Chondrocyte (in vitro differentiated cells): ENCODE results near the gene EYS. TPM values are rescaled to one million over a fixed set of nuclear protein-coding genes. Genes with fewer than 3 reads are reported as not detected.

Experiments used
- DNase-seq: peaks from one replicate; pipeline ENCODE4 v3.0.0; 2021; ENCODE audit warnings: mixed read lengths, low spot score
- H3K27ac Mint-ChIP-seq: one replicate; pipeline ENCODE4 v1.8.0; 2021; ENCODE audit warnings: mild to moderate bottlenecking, moderate library complexity, mixed read lengths; ENCODE audit not compliant: unreplicated experiment
- H3K27me3 Mint-ChIP-seq: 2 replicates; pipeline ENCODE4 v1.8.0; 2021; ENCODE audit warnings: low read depth, mixed read lengths
- H3K36me3 Mint-ChIP-seq: 2 replicates; pipeline ENCODE4 v1.8.0; 2021; ENCODE audit warnings: low read depth, mixed read lengths
- H3K4me1 Mint-ChIP-seq: 2 replicates; pipeline ENCODE4 v1.8.0; 2021; ENCODE audit warnings: low read depth, mild to moderate bottlenecking, mixed read lengths
- H3K4me3 Mint-ChIP-seq: one replicate; pipeline ENCODE4 v1.8.0; 2021; ENCODE audit warnings: mild to moderate bottlenecking, moderate library complexity, mixed read lengths; ENCODE audit not compliant: unreplicated experiment
- H3K9me3 Mint-ChIP-seq: 2 replicates; pipeline ENCODE4 v1.8.0; 2021; ENCODE audit warnings: low read depth, mixed read lengths
- CTCF ChIP-seq: fragments of 200-600 bp; sonication (generic); IDR thresholded peaks from 2 replicates; pipeline ENCODE4 v1.5.0; 2021; ENCODE audit warnings: antibody characterized with exemption, mild to moderate bottlenecking, moderate library complexity
- total RNA-seq: library from RNA; stranded (reverse); gene quantifications from 3 replicates; pipeline ENCODE4 v1.2.1, GENCODE V29; 2021

Gene EYS
- total RNA-seq, 1 donor from 2014 or later: not detected

GRCh38 chr6:64170316-64170715, 1536.7 kb downstream of the EYS start:
- no peak for TF ChIP-seq CTCF
- no peak overlapping the region for H3K27ac Mint-ChIP-seq
- no peaks in the 10 kb centered on the region for H3K9me3 Mint-ChIP-seq
- H3K4me1 Mint-ChIP-seq: no peaks in the 10 kb centered on the region
- DNase-seq: no peak
- peaks cover 10% of the 10 kb centered on the region for H3K27me3 Mint-ChIP-seq
- no peaks in the 10 kb centered on the region for H3K36me3 Mint-ChIP-seq
- H3K4me3 Mint-ChIP-seq: no peak overlapping the region

GRCh38 chr6:64160486-64160885, 1546.5 kb downstream of the EYS start:
- TF ChIP-seq CTCF: no peak
- no peaks in the 10 kb centered on the region for H3K9me3 Mint-ChIP-seq
- no peak overlapping the region for H3K4me3 Mint-ChIP-seq
- H3K27me3 Mint-ChIP-seq: peaks cover 9% of the 10 kb centered on the region
- no peaks in the 10 kb centered on the region for H3K4me1 Mint-ChIP-seq
- no peak for DNase-seq
- H3K27ac Mint-ChIP-seq: no peak overlapping the region
- no peaks in the 10 kb centered on the region for H3K36me3 Mint-ChIP-seq

GRCh38 chr6:64155063-64155462, 1552.0 kb downstream of the EYS start:
- TF ChIP-seq CTCF: no peak
- no peaks in the 10 kb centered on the region for H3K36me3 Mint-ChIP-seq
- no peak overlapping the region for H3K4me3 Mint-ChIP-seq

GRCh38 chr6:64146876-64147275, 1560.2 kb downstream of the EYS start:
- Mint-ChIP-seq H3K27me3 (peaks cover 7% of the 10 kb centered on the region), H3K4me1 (no peaks in the 10 kb centered on the region), H3K27ac (no peak overlapping the region), H3K36me3 (no peaks in the 10 kb centered on the region), H3K9me3 (no peaks in the 10 kb centered on the region), H3K4me3 (no peak overlapping the region)
- no peak for DNase-seq
- TF ChIP-seq CTCF: no peak

More at GRCh38 chr6:64155063-64155462, 1552.0 kb downstream of the EYS start:
- no peaks in the 10 kb centered on the region for H3K4me1 Mint-ChIP-seq
- H3K27me3 Mint-ChIP-seq: no peaks in the 10 kb centered on the region
- no peaks in the 10 kb centered on the region for H3K9me3 Mint-ChIP-seq
- DNase-seq: no peak
- no peak overlapping the region for H3K27ac Mint-ChIP-seq

GRCh38 chr6:64146094-64146493, 1560.9 kb downstream of the EYS start:
- Mint-ChIP-seq H3K27ac (no peak overlapping the region), H3K4me3 (no peak overlapping the region), H3K9me3 (no peaks in the 10 kb centered on the region), H3K36me3 (no peaks in the 10 kb centered on the region), H3K4me1 (no peaks in the 10 kb centered on the region), H3K27me3 (peaks cover 10% of the 10 kb centered on the region)
- DNase-seq: no peak
- no peak for TF ChIP-seq CTCF
